OCI-LY1 (cell line): ENCODE results near the gene FAM168A.

Source experiments
- H2AFZ ChIP-seq: fragments of 200-600 bp; sonication (generic), shearing (Covaris generic); 2 replicates; pipeline ENCODE4 v1.6.0; 2014; ENCODE audit warnings: antibody characterized with exemption, mild to moderate bottlenecking, low read length
- H3F3A ChIP-seq: fragments of 200-600 bp; sonication (generic), shearing (Covaris generic); 2 replicates; pipeline ENCODE4 v1.6.0; 2014; ENCODE audit warnings: mild to moderate bottlenecking, antibody characterized with exemption, low read length, moderate library complexity; ENCODE audit not compliant: insufficient read depth
- H3K27ac ChIP-seq: fragments of 200-600 bp; sonication (generic); 2 replicates; pipeline ENCODE4 v1.5.1; 2014; ENCODE audit warnings: low read length, mixed run types, mild to moderate bottlenecking, low read depth; ENCODE audit not compliant: poor library complexity, severe bottlenecking
- H3K27me3 ChIP-seq: fragments of 200-600 bp; sonication (generic); 2 replicates; pipeline ENCODE4 v1.6.0; 2014; ENCODE audit warnings: antibody characterized with exemption, mild to moderate bottlenecking, low read length, moderate library complexity; ENCODE audit not compliant: insufficient read depth
- H3K36me3 ChIP-seq: fragments of 200-600 bp; sonication (generic); 2 replicates; pipeline ENCODE4 v1.6.1; 2014; ENCODE audit warnings: mild to moderate bottlenecking, antibody characterized with exemption, low read length, moderate library complexity, mixed read lengths; ENCODE audit not compliant: insufficient read depth
- H3K4me1 ChIP-seq: fragments of 200-600 bp; sonication (generic); 2 replicates; pipeline ENCODE4 v1.5.1; 2014; ENCODE audit warnings: mild to moderate bottlenecking, low read length, moderate library complexity; ENCODE audit not compliant: insufficient read depth, severe bottlenecking
- H3K4me2 ChIP-seq: fragments of 200-600 bp; sonication (generic), shearing (Covaris generic); 2 replicates; pipeline ENCODE4 v1.6.1; 2014; ENCODE audit warnings: low read length
- H3K4me3 ChIP-seq: fragments of 200-600 bp; sonication (generic); 2 replicates; pipeline ENCODE4 v1.5.1; 2014; ENCODE audit warnings: low read length, low read depth, mild to moderate bottlenecking, mixed read lengths; ENCODE audit not compliant: poor library complexity, severe bottlenecking
- H3K79me2 ChIP-seq: fragments of 200-600 bp; shearing (Covaris generic); 2 replicates; pipeline ENCODE4 v1.6.1; 2016; ENCODE audit warnings: mixed run types, low read length, mixed read lengths; ENCODE audit not compliant: insufficient read depth
- H3K9ac ChIP-seq: fragments of 200-600 bp; sonication (generic), shearing (Covaris generic); 2 replicates; pipeline ENCODE4 v1.6.1; 2014; ENCODE audit warnings: mild to moderate bottlenecking, low read length, mixed read lengths
- H3K9me2 ChIP-seq: fragments of 200-600 bp; sonication (generic), shearing (Covaris generic); 2 replicates; pipeline ENCODE4 v1.6.1; 2014; ENCODE audit warnings: low read depth, mild to moderate bottlenecking, low read length, mixed read lengths
- H3K9me3 ChIP-seq: fragments of 200-600 bp; shearing (Covaris generic); 2 replicates; pipeline ENCODE4 v1.6.1; 2014; ENCODE audit warnings: low read length, mixed read lengths
- H4K20me1 ChIP-seq: fragments of 200-600 bp; sonication (generic), shearing (Covaris generic); 2 replicates; pipeline ENCODE4 v1.6.0; 2016; ENCODE audit warnings: mild to moderate bottlenecking, low read length; ENCODE audit not compliant: insufficient read depth
- CTCF ChIP-seq: fragments of 200-600 bp; sonication (generic), shearing (Covaris generic); IDR thresholded peaks from 2 replicates; pipeline ENCODE4 v1.5.1; 2017; ENCODE audit warnings: mild to moderate bottlenecking, antibody characterized with exemption, low read length, moderate library complexity, mixed read lengths
- EZH2 ChIP-seq: fragments of 200-600 bp; sonication (generic), shearing (Covaris generic); IDR thresholded peaks from 2 replicates; pipeline ENCODE4 v1.8.0; 2017; ENCODE audit warnings: borderline replicate concordance, mixed run types, mild to moderate bottlenecking, antibody characterized with exemption, low read length, moderate library complexity, mixed read lengths

The FAM168A gene

GRCh38 chr11:73566977-73567755, 30.7 kb downstream of the FAM168A start:
- Histone ChIP-seq H3K79me2 (0 out of 2 replicates have a peak, but pooled peaks cover 5% of the 10 kb centered on the region), H3K9me2 (no peaks in the 10 kb centered on the region), H2AFZ (no peak overlapping the region), H3K9ac (no peak overlapping the region), H3K4me1 (no peaks in the 10 kb centered on the region), H3K4me3 (no peak overlapping the region), H3K27ac (no peak overlapping the region), H3K4me2 (no peak overlapping the region), H4K20me1 (no peaks in the 10 kb centered on the region), H3K9me3 (no peaks in the 10 kb centered on the region), H3K36me3 (no peaks in the 10 kb centered on the region), H3K27me3 (no peaks in the 10 kb centered on the region), H3F3A (no peaks in the 10 kb centered on the region)
- no peak for TF ChIP-seq EZH2
- TF ChIP-seq CTCF = no peak

GRCh38 chr11:73566422-73566821, 31.5 kb downstream of the FAM168A start:
- Histone ChIP-seq H3K9ac (no peak overlapping the region), H2AFZ (no peak overlapping the region), H3F3A (no peaks in the 10 kb centered on the region), H3K4me2 (no peak overlapping the region), H3K4me3 (no peak overlapping the region), H3K4me1 (no peaks in the 10 kb centered on the region), H3K27me3 (no peaks in the 10 kb centered on the region), H3K36me3 (no peaks in the 10 kb centered on the region), H3K79me2 (0 out of 2 replicates have a peak, but pooled peaks cover 5% of the 10 kb centered on the region), H3K9me3 (no peaks in the 10 kb centered on the region), H4K20me1 (no peaks in the 10 kb centered on the region), H3K9me2 (no peaks in the 10 kb centered on the region), H3K27ac (no peak overlapping the region)
- TF ChIP-seq EZH2 = no peak

GRCh38 chr11:73565804-73566203, 32.1 kb downstream of the FAM168A start:
- Histone ChIP-seq H3K36me3 (no peaks in the 10 kb centered on the region), H3K79me2 (0 out of 2 replicates have a peak, but pooled peaks cover 5% of the 10 kb centered on the region), H3K4me2 (no peak overlapping the region), H3K27ac (no peak overlapping the region), H2AFZ (no peak overlapping the region), H3K27me3 (no peaks in the 10 kb centered on the region), H4K20me1 (no peaks in the 10 kb centered on the region), H3K4me3 (no peak overlapping the region), H3F3A (no peaks in the 10 kb centered on the region), H3K9ac (no peak overlapping the region), H3K9me2 (no peaks in the 10 kb centered on the region), H3K4me1 (no peaks in the 10 kb centered on the region), H3K9me3 (no peaks in the 10 kb centered on the region)
- TF ChIP-seq EZH2 = no peak
- no peak for TF ChIP-seq CTCF

DNA sequence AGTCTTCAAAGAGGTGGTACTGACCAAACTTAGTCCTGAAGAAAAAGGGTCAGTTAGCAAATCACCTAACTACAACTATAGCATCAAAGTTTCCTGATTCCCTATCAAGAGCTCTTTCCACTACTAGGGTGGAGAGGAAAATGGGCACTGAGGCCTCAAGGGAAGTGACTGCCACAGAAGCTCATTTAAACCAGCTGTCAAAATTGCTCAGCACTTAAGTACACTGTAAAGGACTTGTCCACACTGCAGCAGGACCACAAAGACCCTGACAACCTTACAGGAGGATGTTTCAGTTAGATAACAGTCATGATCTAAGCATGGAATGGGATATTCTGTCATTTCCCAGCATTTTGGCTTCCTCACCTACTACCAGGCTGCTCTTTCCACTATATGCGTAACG, 33.0 kb downstream of the FAM168A start:
- no peak overlapping the region for H2AFZ ChIP-seq
- no peak overlapping the region for H3K9ac ChIP-seq
- TF ChIP-seq EZH2 (no peak), CTCF (no peak)
- H3K4me3 ChIP-seq = no peak overlapping the region
- no peaks in the 10 kb centered on the region for H3K9me3 ChIP-seq
- H3K79me2 ChIP-seq = 0 out of 2 replicates have a peak, but pooled peaks cover 5% of the 10 kb centered on the region
- no peaks in the 10 kb centered on the region for H3K9me2 ChIP-seq
- H4K20me1 ChIP-seq = no peaks in the 10 kb centered on the region
- H3K4me2 ChIP-seq = no peak overlapping the region
- H3K36me3 ChIP-seq = no peaks in the 10 kb centered on the region
- H3K27me3 ChIP-seq = no peaks in the 10 kb centered on the region
- H3F3A ChIP-seq = no peaks in the 10 kb centered on the region
- no peak overlapping the region for H3K27ac ChIP-seq
- H3K4me1 ChIP-seq = no peaks in the 10 kb centered on the region
